Measurements from ENCODE around the gene H3-3A.

Gene H3-3A

GRCh38 chr1:226054519-226055327 lies 7.8 kb upstream of the H3-3A start:
- no peak for DNase-seq

- DNase-seq: no peak
These were observed 2.8 kb upstream of the H3-3A start for GRCh38 chr1:226059709-226060108.

GRCh38 chr1:226060427-226060826 lies 2.1 kb upstream of the H3-3A start:
- no peak for DNase-seq

GRCh38 chr1:226061068-226061840 lies 1.3 kb upstream of the H3-3A start:
- DNase-seq: no peak

GRCh38 chr1:226061841-226062557 lies 517 bp upstream of the H3-3A start:
- peak in 1 of 2 donors; percentile 39 for DNase-seq

- peak in 1 of 2 donors; percentile 32 for DNase-seq
These were observed 884 bp downstream of the H3-3A start for GRCh38 chr1:226063224-226063976.

GRCh38 chr1:226063977-226064815 lies 1.7 kb downstream of the H3-3A start:
- DNase-seq: no peak

GRCh38 chr1:226064816-226065248 lies 2.3 kb downstream of the H3-3A start:
- peak in 1 of 2 donors; percentile 22 for DNase-seq

- no peak for DNase-seq
These were observed 4.0 kb downstream of the H3-3A start for GRCh38 chr1:226066415-226067078.

GRCh38 chr1:226069811-226070489 lies 7.4 kb downstream of the H3-3A start:
- DNase-seq: no peak

- DNase-seq: no peak
These were observed 9.8 kb downstream of the H3-3A start for GRCh38 chr1:226072347-226072746.

- DNase-seq: no peak
These were observed 10.9 kb downstream of the H3-3A start for GRCh38 chr1:226073184-226073950.

GRCh38 chr1:226074046-226074445 lies 11.5 kb downstream of the H3-3A start:
- no peak for DNase-seq

GRCh38 chr1:226076378-226076777 lies 13.9 kb downstream of the H3-3A start:
- DNase-seq: no peak

- no peak for DNase-seq
These were observed 15.9 kb downstream of the H3-3A start for GRCh38 chr1:226078374-226078773.

- DNase-seq: no peak
These were observed 20.0 kb downstream of the H3-3A start for GRCh38 chr1:226082587-226082917.

- no peak for DNase-seq
These were observed 20.4 kb downstream of the H3-3A start for GRCh38 chr1:226082959-226083301.

GRCh38 chr1:226083302-226084101 lies 21.0 kb downstream of the H3-3A start:
- DNase-seq: peak; percentile 93 to 95

- no peak for DNase-seq
These were observed 23.3 kb downstream of the H3-3A start for GRCh38 chr1:226085675-226086285.

All from stimulated activated CD4-positive, alpha-beta T cell treated with anti-CD3 and anti-CD28 coated beads, Interleukin-2, amount 100 ng/mL, for 48 hours (primary cell).